ENCODE results near the gene MGA.
A peak's percentile ranks its signal among the peaks of the same experiment; 100 is the strongest.

DNA sequence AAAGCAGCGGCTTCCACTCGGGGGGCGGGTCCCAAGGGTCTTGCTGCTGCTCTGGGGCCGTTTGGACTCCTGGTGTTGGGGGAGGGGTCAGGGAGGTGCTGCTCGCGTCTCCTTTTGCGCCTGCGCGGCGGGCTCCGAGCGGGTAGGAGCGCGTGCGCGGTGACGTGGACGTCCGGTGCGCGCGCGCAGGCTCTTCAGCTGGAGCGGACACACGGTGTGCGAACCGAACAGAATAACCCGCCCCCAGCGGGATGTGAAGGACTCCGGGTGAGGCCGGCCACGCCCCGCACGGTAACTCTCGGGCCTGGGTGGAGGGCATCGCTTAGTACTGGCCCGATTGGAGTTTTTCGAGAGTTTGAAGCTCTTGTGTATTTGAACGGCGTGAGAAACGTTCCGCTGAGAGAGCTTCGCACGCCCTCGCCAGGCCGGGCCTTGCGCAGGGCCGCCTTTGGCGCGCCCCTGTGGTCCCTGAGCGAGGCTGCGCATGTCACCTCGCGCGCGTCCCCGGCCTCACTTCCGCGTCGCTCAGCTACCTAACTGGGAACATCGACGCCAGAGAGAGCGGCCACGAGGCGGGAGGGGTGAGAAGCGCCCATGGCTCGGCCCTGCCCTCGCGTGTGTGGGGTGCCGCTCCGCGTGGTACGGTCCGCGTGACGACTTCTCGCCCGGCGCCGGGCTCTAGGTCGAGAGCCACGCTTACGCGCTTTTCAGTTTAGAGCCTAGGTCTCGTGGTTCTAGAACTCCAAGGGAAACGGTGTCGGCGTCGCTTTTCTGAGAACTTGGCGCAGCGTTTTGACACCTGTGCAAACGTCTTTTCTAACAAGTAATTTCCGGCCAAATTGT lies at the start of gene MGA:
- peak; percentile 42 to 71 for TF ChIP-seq EP300 (IDR thresholded peaks at IDR 0.05)
- TF ChIP-seq, protein P1, sequence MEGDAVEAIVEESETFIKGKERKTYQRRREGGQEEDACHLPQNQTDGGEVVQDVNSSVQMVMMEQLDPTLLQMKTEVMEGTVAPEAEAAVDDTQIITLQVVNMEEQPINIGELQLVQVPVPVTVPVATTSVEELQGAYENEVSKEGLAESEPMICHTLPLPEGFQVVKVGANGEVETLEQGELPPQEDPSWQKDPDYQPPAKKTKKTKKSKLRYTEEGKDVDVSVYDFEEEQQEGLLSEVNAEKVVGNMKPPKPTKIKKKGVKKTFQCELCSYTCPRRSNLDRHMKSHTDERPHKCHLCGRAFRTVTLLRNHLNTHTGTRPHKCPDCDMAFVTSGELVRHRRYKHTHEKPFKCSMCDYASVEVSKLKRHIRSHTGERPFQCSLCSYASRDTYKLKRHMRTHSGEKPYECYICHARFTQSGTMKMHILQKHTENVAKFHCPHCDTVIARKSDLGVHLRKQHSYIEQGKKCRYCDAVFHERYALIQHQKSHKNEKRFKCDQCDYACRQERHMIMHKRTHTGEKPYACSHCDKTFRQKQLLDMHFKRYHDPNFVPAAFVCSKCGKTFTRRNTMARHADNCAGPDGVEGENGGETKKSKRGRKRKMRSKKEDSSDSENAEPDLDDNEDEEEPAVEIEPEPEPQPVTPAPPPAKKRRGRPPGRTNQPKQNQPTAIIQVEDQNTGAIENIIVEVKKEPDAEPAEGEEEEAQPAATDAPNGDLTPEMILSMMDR (IDR thresholded peaks at IDR 0.05), result peak in 2 of 5 experiments; percentile 26 to 42

All from tibial nerve (tissue), 4 donors.